H1 (cell line): Measurements from ENCODE around the gene SHOX. TPM values are rescaled to one million over a fixed set of nuclear protein-coding genes. Genes with fewer than 3 reads are reported as not detected.

ENCODE experiments used
- CTCF ChIA-PET: fragments of 300-600 bp; sonication (Branson Sonifier 250); formaldehyde crosslinking; loops from one replicate; lab custom pipeline; 2021; ENCODE audit not compliant: partially characterized antibody; lab: Charles Lee
- POLR2A ChIA-PET: fragments of 300-600 bp; sonication (Branson Sonifier 250); formaldehyde crosslinking; loops from one replicate; lab custom pipeline; 2021; ENCODE audit warnings: inconsistent platforms; ENCODE audit not compliant: partially characterized antibody; lab: Charles Lee
- DNase-seq, 2 experiments: peaks; one replicate each; pipeline versions ENCODE4 v3.0.0 to v3.0.0-alpha.2; 2010 to 2022; ENCODE audit warnings: low spot score in 2 of 2, low read depth in 1 of 2, mixed read lengths in 1 of 2
- FAIRE-seq: peaks from 2 replicates; lab custom pipeline; 2011; peaks lifted over from hg19 to GRCh38; lab: Jason Lieb, UNC
- H2AFZ ChIP-seq: 2 replicates; pipeline ENCODE4 v1.8.1; 2012; ENCODE audit warnings: low read length, inconsistent platforms
- H2AK5ac ChIP-seq: 2 replicates; pipeline ENCODE4 v1.6.1; 2013; ENCODE audit warnings: low read depth, low read length
- H2BK120ac ChIP-seq: replicated peaks from 2 replicates; pipeline ENCODE3; 2013; ENCODE audit warnings: low read depth, low read length, inconsistent platforms
- H2BK12ac ChIP-seq: 2 replicates; pipeline ENCODE4 v1.6.1; 2013; ENCODE audit warnings: low read depth, low read length
- H2BK15ac ChIP-seq: 2 replicates; pipeline ENCODE4 v1.6.1; 2013; ENCODE audit warnings: low read length
- H2BK20ac ChIP-seq: 2 replicates; pipeline ENCODE4 v1.6.1; 2013; ENCODE audit warnings: low read length
- H2BK5ac ChIP-seq: 2 replicates; pipeline ENCODE4 v1.6.1; 2013; ENCODE audit warnings: low read depth, low read length
- H3K14ac ChIP-seq: 2 replicates; pipeline ENCODE4 v1.6.1; 2013; ENCODE audit warnings: inconsistent platforms; ENCODE audit not compliant: insufficient read length
- H3K18ac ChIP-seq: 2 replicates; pipeline ENCODE4 v1.6.1; 2013; ENCODE audit warnings: low read length; ENCODE audit errors: extremely low read depth
- H3K23ac ChIP-seq: 2 replicates; pipeline ENCODE4 v1.6.1; 2013; ENCODE audit warnings: inconsistent platforms; ENCODE audit not compliant: insufficient read length
- H3K23me2 ChIP-seq: 2 replicates; pipeline ENCODE4 v1.6.1; 2013; ENCODE audit warnings: low read depth, low read length
- H3K27ac ChIP-seq: 2 replicates; pipeline ENCODE4 v1.6.1; 2011; ENCODE audit warnings: low read depth, low read length, inconsistent platforms
- H3K27me3 ChIP-seq, 4 experiments: replicated peaks in 1 of 4; 1 replicate in 1 of 4; 2 replicates in 3 of 4; pipeline versions ENCODE4 v1.6.1 to v1.8.1; 2011 to 2013; ENCODE audit warnings: low read length in 3 of 4, mild to moderate bottlenecking in 3 of 4, inconsistent platforms in 2 of 4, mixed read lengths in 2 of 4, moderate library complexity in 1 of 4; ENCODE audit not compliant: control insufficient read depth in 3 of 4, insufficient read depth in 3 of 4; ENCODE audit errors: extremely low read depth in 1 of 4
- H3K36me3 ChIP-seq, 4 experiments: 2 replicates each; pipeline versions ENCODE4 v1.6.1 to v1.8.1; 2011 to 2013; ENCODE audit warnings: mild to moderate bottlenecking in 4 of 4, low read length in 3 of 4, moderate library complexity in 2 of 4, control low read depth in 1 of 4, inconsistent platforms in 1 of 4; ENCODE audit not compliant: insufficient read depth in 4 of 4, control insufficient read depth in 2 of 4
- H3K4ac ChIP-seq: replicated peaks from 2 replicates; pipeline ENCODE3; 2013; ENCODE audit warnings: low read length, low read depth, mixed read lengths, inconsistent platforms; ENCODE audit not compliant: insufficient read length
- H3K4me1 ChIP-seq, 4 experiments: replicated peaks in 1 of 4; 1 replicate in 1 of 4; 2 replicates in 3 of 4; pipeline versions ENCODE4 v1.6.1 to v1.8.1; 2011 to 2013; ENCODE audit warnings: low read length in 3 of 4, inconsistent platforms in 2 of 4, mixed read lengths in 1 of 4; ENCODE audit not compliant: insufficient read depth in 4 of 4, control insufficient read depth in 3 of 4
- H3K4me2 ChIP-seq, 2 experiments: 2 replicates each; pipeline versions ENCODE4 v1.6.1 to v1.8.1; 2011 to 2013; ENCODE audit warnings: low read depth in 2 of 2, low read length in 2 of 2, control low read depth in 1 of 2, inconsistent platforms in 1 of 2, mild to moderate bottlenecking in 1 of 2; ENCODE audit not compliant: insufficient read depth in 1 of 2
- H3K4me3 ChIP-seq, 4 experiments: fragments of 200-600, 300-600 bp in 1 of 4; sonication (generic), shearing (Covaris generic), sonication (Bioruptor Twin) in 1 of 4; 2 replicates each; pipeline versions ENCODE4 v1.5.1 to v1.8.1; 2011 to 2016; ENCODE audit warnings: low read length in 4 of 4, low read depth in 3 of 4, control low read depth in 2 of 4, inconsistent platforms in 2 of 4, mild to moderate bottlenecking in 2 of 4, mixed read lengths in 1 of 4, moderate library complexity in 1 of 4; ENCODE audit not compliant: insufficient read depth in 2 of 4; ENCODE audit errors: extremely low read depth in 1 of 4
- H3K56ac ChIP-seq: replicated peaks from 2 replicates; pipeline ENCODE3; 2013; ENCODE audit warnings: low read depth, mild to moderate bottlenecking, mixed read lengths, low read length, inconsistent platforms; ENCODE audit not compliant: insufficient read length
- H3K79me1 ChIP-seq: 2 replicates; pipeline ENCODE4 v1.6.1; 2013; ENCODE audit warnings: low read depth, low read length, control low read depth
- H3K79me2 ChIP-seq, 2 experiments: 2 replicates each; pipeline versions ENCODE4 v1.6.1 to v1.8.1; 2012 to 2013; ENCODE audit warnings: low read length in 2 of 2, mild to moderate bottlenecking in 2 of 2, inconsistent platforms in 1 of 2; ENCODE audit not compliant: insufficient read depth in 2 of 2, control insufficient read depth in 1 of 2
- H3K9ac ChIP-seq, 4 experiments: replicated peaks in 1 of 4; 1 replicate in 1 of 4; 2 replicates in 3 of 4; pipeline versions ENCODE4 v1.6.1 to v1.8.1; 2011 to 2013; ENCODE audit warnings: low read depth in 3 of 4, low read length in 3 of 4, control low read depth in 2 of 4, mild to moderate bottlenecking in 2 of 4, moderate library complexity in 2 of 4, inconsistent platforms in 1 of 4; ENCODE audit errors: extremely low read depth in 1 of 4
- H3K9me3 ChIP-seq, 2 experiments: 2 replicates each; pipeline versions ENCODE4 v1.6.1 to v1.8.1; 2012 to 2013; ENCODE audit warnings: mild to moderate bottlenecking in 2 of 2, moderate library complexity in 2 of 2, control low read depth in 1 of 2, inconsistent platforms in 1 of 2, low read depth in 1 of 2, low read length in 1 of 2, mixed read lengths in 1 of 2; ENCODE audit not compliant: insufficient read depth in 2 of 2
- H4K20me1 ChIP-seq, 2 experiments: replicated peaks in 1 of 2; 2 replicates each; pipeline versions ENCODE3 to v1.8.1; 2011 to 2013; ENCODE audit warnings: inconsistent platforms in 2 of 2, low read length in 2 of 2, mild to moderate bottlenecking in 1 of 2; ENCODE audit not compliant: insufficient read depth in 2 of 2, control insufficient read depth in 1 of 2
- H4K5ac ChIP-seq: 2 replicates; pipeline ENCODE4 v1.6.1; 2013; ENCODE audit warnings: low read length, low read depth, mixed read lengths, inconsistent platforms; ENCODE audit not compliant: insufficient read length
- H4K8ac ChIP-seq: 2 replicates; pipeline ENCODE4 v1.8.0; 2013; ENCODE audit warnings: mild to moderate bottlenecking, moderate library complexity, low read length, inconsistent platforms; ENCODE audit not compliant: insufficient read depth; ENCODE audit errors: extremely low read depth
- H4K91ac ChIP-seq: replicated peaks from 2 replicates; pipeline ENCODE3; 2013; ENCODE audit warnings: low read length, mixed read lengths, inconsistent platforms; ENCODE audit not compliant: insufficient read length
- CBX8 ChIP-seq: fragments of 300-800, 300-1000 bp; sonication (generic); IDR thresholded peaks from 2 replicates; pipeline ENCODE4 v1.7.1; 2016; ENCODE audit warnings: low read depth, low read length, borderline replicate concordance
- SP2 ChIP-seq: IDR thresholded peaks from 2 replicates; pipeline ENCODE4 v1.6.1; 2012; ENCODE audit warnings: mild to moderate bottlenecking, low read length, inconsistent platforms
- WGBS, 2 experiments: shearing (Covaris generic) in 1 of 2; methylation state at CpG; one replicate each; pipeline versions ENCODE4 v1.1.6 to v1.1.7; 2013 to 2015; ENCODE audit warnings: low lambda C conversion rate in 2 of 2, mixed read lengths in 2 of 2, inconsistent platforms in 1 of 2, low coverage in 1 of 2, missing lambda C conversion rate in 1 of 2; ENCODE audit not compliant: insufficient replicate concordance in 2 of 2, insufficient coverage in 1 of 2, insufficient read length in 1 of 2; ENCODE audit errors: extremely low coverage in 1 of 2, missing lambda C conversion rate in 1 of 2; 5-methylcytosine and 5-hydroxymethylcytosine counted together
- polyA plus RNA-seq, 7 experiments: library from polyadenylated mRNA; depleted of rRNA in 3 of 7; stranded (reverse) in 5 of 7; unstranded in 2 of 7; fragments of >200 nt in 5 of 7; fragments of 200-250 nt in 2 of 7; gene quantifications; 1 replicate in 5 of 7; 2 replicates in 1 of 7; 4 replicates in 1 of 7; pipeline versions ENCODE4 v1.2.1 to v1.2.3, GENCODE V29; 2011 to 2013; ENCODE audit warnings: missing spikeins in 2 of 7, mixed read lengths in 2 of 7
- total RNA-seq: library from RNA; stranded (reverse); fragmentation: NEBNext Ultra II Directional; extraction: Animal tissue kit (Norgen Biotek cat#: 25700); gene quantifications from 2 replicates; pipeline ENCODE4 v1.2.1, GENCODE V29; 2021

SHOX gene
- total and polyA plus RNA-seq, 2 of the 8 experiments (the other 6 are each of a cell fraction or from before 2014, with no cell fraction given) = 0.05 to 0.15 TPM

DNA sequence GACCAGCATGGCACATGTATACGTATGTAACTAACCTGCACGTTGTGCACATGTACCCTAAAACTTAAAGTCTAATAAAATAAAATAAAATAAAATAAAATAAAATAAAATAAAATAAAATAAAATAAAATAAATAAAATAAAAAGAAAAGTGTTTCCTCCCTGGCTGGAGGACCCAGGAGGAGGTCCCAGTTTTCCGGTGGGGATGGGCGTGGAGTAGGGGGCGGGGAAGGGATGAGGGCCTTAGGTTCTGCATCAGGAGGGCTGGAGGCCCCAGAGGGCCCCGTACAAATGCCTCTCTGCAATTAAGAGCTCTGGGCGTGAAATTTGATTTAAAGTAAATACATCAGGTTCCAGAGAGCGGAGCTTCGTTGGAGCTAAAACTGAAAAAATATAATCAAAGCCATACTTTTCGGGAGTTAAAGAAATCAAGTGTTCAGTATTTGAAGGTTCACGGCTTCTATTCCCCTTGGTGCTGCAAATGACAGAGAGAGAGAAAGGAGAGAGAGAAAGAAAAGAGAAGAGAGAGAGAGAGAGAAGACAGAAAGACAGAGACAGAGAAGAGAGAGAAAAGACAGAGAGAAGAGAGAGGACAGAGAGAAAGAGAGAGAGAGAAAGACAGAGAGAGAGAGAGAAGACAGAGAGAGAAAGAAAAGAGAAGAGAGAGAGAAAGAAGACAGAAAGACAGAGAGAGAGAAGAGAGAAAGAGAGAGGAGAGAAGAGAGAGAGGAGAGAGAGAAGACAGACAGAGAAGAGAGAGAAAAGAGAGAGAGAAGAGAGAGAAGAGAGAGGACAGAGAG is 8.7 kb upstream of the SHOX start:
- Histone ChIP-seq H3K18ac (no peak overlapping the region), H3K79me1 (no peaks in the 10 kb centered on the region), H2BK5ac (no peak overlapping the region), H2AFZ (no peak overlapping the region), H4K91ac (no peak overlapping the region), H3K27me3 (peaks cover 59 to 93% (median 84%) of the 10 kb centered on the region in 4 experiments), H2AK5ac (no peak overlapping the region), H2BK20ac (no peak overlapping the region), H3K4me3 (no peak overlapping the region), H3K4me1 (peaks cover 2 to 22% (median 14%) of the 10 kb centered on the region in 4 experiments), H3K4me2 (no peak overlapping the region; a peak in 1 of 4 replicates), H3K23me2 (peaks cover 7% of the 10 kb centered on the region; the same call in 1 of the 2 replicates), H3K23ac (no peak overlapping the region), H4K20me1 (peaks cover 1 to 2% of the 10 kb centered on the region in 2 experiments), H2BK120ac (no peak overlapping the region), H3K36me3 (no peaks in the 10 kb centered on the region; a peak in 1 of 8 replicates), H3K79me2 (no peaks in the 10 kb centered on the region), H3K56ac (no peak overlapping the region), H3K14ac (no peak overlapping the region), H2BK15ac (no peak overlapping the region), H4K5ac (no peak overlapping the region), H3K9ac (no peak overlapping the region), H3K9me3 (no peaks in the 10 kb centered on the region), H3K4ac (no peak overlapping the region), H4K8ac (no peak overlapping the region), H2BK12ac (no peak overlapping the region), H3K27ac (no peak overlapping the region)
- DNase-seq = no peak
- TF ChIP-seq SP2 = no peak
- peak; percentile 68; the same call in 1 of the 2 replicates for TF ChIP-seq CBX8
- WGBS, 2 experiments = 35% methylated on average over 9 of the region's 11 CpGs; no CpG with 5 or more reads in 1 of the 2 experiments
- POLR2A ChIA-PET = no interaction called here
- no peak for FAIRE-seq
- CTCF ChIA-PET = no interaction called here
